Putamen (tissue), 1 donor: ENCODE results near the gene ADAM23.

Source experiments
- DNase-seq: peaks from one replicate; pipeline ENCODE4 v3.0.0-alpha.2; 2016; ENCODE audit warnings: low spot score

Gene ADAM23

GRCh38 chr2:206569470-206569869, 126.1 kb downstream of the ADAM23 start:
- DNase-seq: no peak

- DNase-seq: no peak
These were observed 126.9 kb downstream of the ADAM23 start for GRCh38 chr2:206570199-206570598.

GRCh38 chr2:206572725-206573124, 129.4 kb downstream of the ADAM23 start:
- DNase-seq: no peak

- DNase-seq: no peak
These were observed 130.5 kb downstream of the ADAM23 start for GRCh38 chr2:206573793-206574192.

GRCh38 chr2:206584323-206585116, 141.2 kb downstream of the ADAM23 start:
- peak; percentile 38 for DNase-seq

- DNase-seq: no peak
These were observed 142.0 kb downstream of the ADAM23 start for GRCh38 chr2:206585335-206585734.

- no peak for DNase-seq
These were observed 143.3 kb downstream of the ADAM23 start for GRCh38 chr2:206586609-206587008.

GRCh38 chr2:206597717-206598218, 154.4 kb downstream of the ADAM23 start:
- peak; percentile 69 for DNase-seq

- DNase-seq: no peak
These were observed 159.9 kb downstream of the ADAM23 start for GRCh38 chr2:206603243-206603642.

- no peak for DNase-seq
These were observed 167.1 kb downstream of the ADAM23 start for GRCh38 chr2:206610451-206610850.

- no peak for DNase-seq
These were observed 167.9 kb downstream of the ADAM23 start for GRCh38 chr2:206611191-206611590.

- no peak for DNase-seq
These were observed 168.4 kb downstream of the ADAM23 start for GRCh38 chr2:206611736-206612135.

GRCh38 chr2:206614811-206615210, 171.5 kb downstream of the ADAM23 start:
- no peak for DNase-seq

GRCh38 chr2:206615417-206616089, 172.2 kb downstream of the ADAM23 start:
- no peak for DNase-seq

- DNase-seq: no peak
These were observed 172.8 kb downstream of the ADAM23 start for GRCh38 chr2:206616151-206616550.

GRCh38 chr2:206619011-206619410, 175.7 kb downstream of the ADAM23 start:
- no peak for DNase-seq

- DNase-seq: no peak
These were observed 182.8 kb downstream of the ADAM23 start for GRCh38 chr2:206626108-206626507.

GRCh38 chr2:206627632-206628031, 184.3 kb downstream of the ADAM23 start:
- DNase-seq: no peak

GRCh38 chr2:206631340-206631739, 188.0 kb downstream of the ADAM23 start:
- DNase-seq: no peak

- no peak for DNase-seq
These were observed 191.7 kb downstream of the ADAM23 start for GRCh38 chr2:206635015-206635414.

- DNase-seq: no peak
These were observed 196.3 kb downstream of the ADAM23 start for GRCh38 chr2:206639636-206640035.

- DNase-seq: no peak
These were observed 197.9 kb downstream of the ADAM23 start for GRCh38 chr2:206641226-206641625.
